A549 (cell line): ENCODE measurements around the gene GMPPB. TPM values are rescaled to one million over a fixed set of nuclear protein-coding genes. Genes with fewer than 3 reads are reported as not detected.

ENCODE experiments used
- ATAC-seq, 2 experiments: fragments of 200-7000 bp in 1 of 2; fragments of >200 bp in 1 of 2; cut with Nextera tagmentation in 1 of 2; cut with Tn5 transposase in 1 of 2; 3 replicates each; pipeline versions ENCODE4 v1.8.0 to v1.9.1; 2018 to 2020; ENCODE audit warnings: mild to moderate bottlenecking in 1 of 2, moderate library complexity in 1 of 2
- CTCF ChIA-PET: fragments of 300-600 bp; sonication (Branson Sonifier 250); formaldehyde crosslinking; extraction: SDS; loops from one replicate; lab custom pipeline; 2021; ENCODE audit warnings: antibody characterized with exemption, inconsistent platforms; lab: Yijun Ruan, JAX
- POLR2A ChIA-PET: fragments of 350-600 bp; formaldehyde crosslinking; extraction: SDS; loops from one replicate; lab custom pipeline; 2021; ENCODE audit warnings: antibody characterized with exemption, inconsistent platforms; lab: Yijun Ruan, JAX
- DNase-seq, 2 experiments: peaks; one replicate each; pipeline versions ENCODE4 v3.0.0 to v3.0.0-alpha.2; 2011 to 2016; ENCODE audit warnings: low read depth in 1 of 2, low spot score in 1 of 2
- FAIRE-seq: peaks from 2 replicates; lab custom pipeline; 2011; peaks lifted over from hg19 to GRCh38; lab: Jason Lieb, UNC
- H3K27ac ChIP-seq, 2 experiments: fragments of >200 bp; sonication (Bioruptor Twin); formaldehyde crosslinking; 3 replicates each; pipeline ENCODE4 v1.5.1; 2016 to 2017
- H3K4me1 ChIP-seq: fragments of >200 bp; sonication (Bioruptor Twin); formaldehyde crosslinking; 3 replicates; pipeline ENCODE4 v1.6.1; 2016
- H3K4me2 ChIP-seq: fragments of >200 bp; sonication (Bioruptor Twin); formaldehyde crosslinking; 3 replicates; pipeline ENCODE4 v1.6.1; 2016
- H3K4me3 ChIP-seq: fragments of >200 bp; sonication (Bioruptor Twin); formaldehyde crosslinking; 3 replicates; pipeline ENCODE4 v1.5.1; 2016
- H3K9me3 ChIP-seq: fragments of >200 bp; sonication (Bioruptor Twin); formaldehyde crosslinking; 3 replicates; pipeline ENCODE4 v1.6.1; 2016
- CHD2 ChIP-seq: fragments of 150-350 bp; IDR thresholded peaks from 2 replicates; pipeline ENCODE4 v1.6.1; 2014; ENCODE audit warnings: low read length; ENCODE audit not compliant: partially characterized antibody
- ESRRA ChIP-seq: fragments of 150-350 bp; IDR thresholded peaks from 2 replicates; pipeline ENCODE4 v1.6.1; 2014; ENCODE audit warnings: mild to moderate bottlenecking, low read length, borderline replicate concordance
- FOSB ChIP-seq: fragments of 250-450 bp; sonication (Bioruptor Pico); IDR thresholded peaks from 2 replicates; pipeline ENCODE4 v1.5.0; 2020; ENCODE audit warnings: mild to moderate bottlenecking, moderate library complexity
- FOSL2 ChIP-seq, 2 experiments: fragments of 450-650 bp in 1 of 2; fragments of >200 bp in 1 of 2; sonication (Bioruptor Twin) in 1 of 2; formaldehyde crosslinking; IDR thresholded peaks; 2 replicates each; pipeline versions ENCODE4 v1.5.0 to v1.6.1; 2016 to 2020; ENCODE audit warnings: mild to moderate bottlenecking in 1 of 2, moderate library complexity in 1 of 2
- HOXA7 ChIP-seq: fragments of 250-450 bp; sonication (Bioruptor Pico); IDR thresholded peaks from 2 replicates; pipeline ENCODE4 v1.5.0; 2020; ENCODE audit warnings: mild to moderate bottlenecking, moderate library complexity
- HOXB5 ChIP-seq: fragments of 250-450 bp; sonication (Bioruptor Pico); IDR thresholded peaks from 2 replicates; pipeline ENCODE4 v1.5.0; 2020; ENCODE audit warnings: mild to moderate bottlenecking, moderate library complexity
- MAFK ChIP-seq: fragments of 450-650 bp; IDR thresholded peaks from 2 replicates; pipeline ENCODE4 v1.6.1; 2014; ENCODE audit not compliant: partially characterized antibody
- MYC ChIP-seq: IDR thresholded peaks from 2 replicates; pipeline ENCODE4 v1.6.1; 2012; ENCODE audit warnings: mild to moderate bottlenecking, inconsistent platforms, low read length, improper control_type of control experiment, borderline replicate concordance
- POLR2A ChIP-seq: IDR thresholded peaks from 2 replicates; pipeline ENCODE4 v1.6.1; 2012; ENCODE audit warnings: mild to moderate bottlenecking, low read length
- POLR2AphosphoS2 ChIP-seq: conservative IDR thresholded peaks from 2 replicates; pipeline ENCODE4 v1.6.1; 2012; ENCODE audit warnings: low read length, improper control_type of control experiment, inconsistent platforms
- RAD21 ChIP-seq, 2 experiments: fragments of >200 bp in 1 of 2; sonication (Bioruptor Twin) in 1 of 2; formaldehyde crosslinking in 1 of 2; IDR thresholded peaks in 1 of 2; conservative IDR thresholded peaks in 1 of 2; 2 replicates in 1 of 2; 3 replicates in 1 of 2; pipeline ENCODE4 v1.6.1; 2012 to 2018; ENCODE audit warnings: inconsistent platforms in 1 of 2
- SMC3 ChIP-seq: fragments of >200 bp; sonication (Bioruptor Twin); formaldehyde crosslinking; IDR thresholded peaks from 3 replicates; pipeline ENCODE4 v1.6.1; 2018; ENCODE audit warnings: inconsistent platforms
- TP53 ChIP-seq: fragments of 250-450 bp; sonication (Bioruptor Pico); IDR thresholded peaks from 2 replicates; pipeline ENCODE4 v1.5.0; 2021; ENCODE audit warnings: mild to moderate bottlenecking, moderate library complexity
- ZNF302 ChIP-seq: fragments of 250-450 bp; sonication (Bioruptor Pico); IDR thresholded peaks from 2 replicates; pipeline ENCODE4 v1.9.0; 2021; ENCODE audit warnings: inconsistent platforms, mild to moderate bottlenecking, moderate library complexity
- ZSCAN20 ChIP-seq: fragments of 250-450 bp; sonication (Bioruptor Pico); IDR thresholded peaks from 2 replicates; pipeline ENCODE4 v1.8.0; 2022; ENCODE audit warnings: mild to moderate bottlenecking, moderate library complexity
- WGBS: methylation state at CpG from one replicate; pipeline ENCODE4 v1.1.6; 2017; ENCODE audit errors: missing lambda C conversion rate; 5-methylcytosine and 5-hydroxymethylcytosine counted together
- polyA plus RNA-seq, 4 experiments: library from polyadenylated mRNA; depleted of rRNA in 3 of 4; stranded (reverse); fragments of >200 nt; fragmentation: RNase III in 1 of 4; extraction: RNeasy Plus Mini Kit Qiagen cat#74134 plus additional on column Dnase treatment in 1 of 4; gene quantifications; 2 replicates in 3 of 4; 3 replicates in 1 of 4; pipeline ENCODE4 v1.2.3, GENCODE V29; 2011 to 2017
- TF ChIP-seq, protein P1 (sequence below): fragments of >200 bp; sonication (Bioruptor Twin); formaldehyde crosslinking; IDR thresholded peaks from 2 replicates; pipeline ENCODE4 v1.6.1; 2016
- TF ChIP-seq, protein P2 (sequence below): fragments of 250-450 bp; sonication (Bioruptor Pico); IDR thresholded peaks from 2 replicates; pipeline ENCODE4 v1.5.0; 2021; ENCODE audit warnings: mild to moderate bottlenecking, moderate library complexity, borderline replicate concordance
- TF ChIP-seq, protein P3 (sequence below): IDR thresholded peaks from 2 replicates; pipeline ENCODE4 v1.6.1; 2012
- TF ChIP-seq, protein P4 (sequence below): IDR thresholded peaks from 2 replicates; pipeline ENCODE4 v1.6.1; 2012; ENCODE audit warnings: low read depth, borderline replicate concordance
- TF ChIP-seq, protein P5 (sequence below): IDR thresholded peaks from 2 replicates; pipeline ENCODE4 v1.6.1; 2012
- TF ChIP-seq, protein P6 (sequence below): fragments of 200-600 bp; sonication (generic); IDR thresholded peaks from 2 replicates; pipeline ENCODE4 v1.6.1; 2016; ENCODE audit warnings: antibody characterized with exemption, mild to moderate bottlenecking, moderate library complexity
- TF ChIP-seq, protein P7 (sequence below): fragments of 450-650 bp; IDR thresholded peaks from 2 replicates; pipeline ENCODE4 v1.6.1; 2014; ENCODE audit warnings: antibody characterized with exemption

GMPPB gene
- polyA plus RNA-seq, 2 of the 4 experiments (the other 2 are of a cell fraction), result 12.9 to 24.1 TPM

DNA sequence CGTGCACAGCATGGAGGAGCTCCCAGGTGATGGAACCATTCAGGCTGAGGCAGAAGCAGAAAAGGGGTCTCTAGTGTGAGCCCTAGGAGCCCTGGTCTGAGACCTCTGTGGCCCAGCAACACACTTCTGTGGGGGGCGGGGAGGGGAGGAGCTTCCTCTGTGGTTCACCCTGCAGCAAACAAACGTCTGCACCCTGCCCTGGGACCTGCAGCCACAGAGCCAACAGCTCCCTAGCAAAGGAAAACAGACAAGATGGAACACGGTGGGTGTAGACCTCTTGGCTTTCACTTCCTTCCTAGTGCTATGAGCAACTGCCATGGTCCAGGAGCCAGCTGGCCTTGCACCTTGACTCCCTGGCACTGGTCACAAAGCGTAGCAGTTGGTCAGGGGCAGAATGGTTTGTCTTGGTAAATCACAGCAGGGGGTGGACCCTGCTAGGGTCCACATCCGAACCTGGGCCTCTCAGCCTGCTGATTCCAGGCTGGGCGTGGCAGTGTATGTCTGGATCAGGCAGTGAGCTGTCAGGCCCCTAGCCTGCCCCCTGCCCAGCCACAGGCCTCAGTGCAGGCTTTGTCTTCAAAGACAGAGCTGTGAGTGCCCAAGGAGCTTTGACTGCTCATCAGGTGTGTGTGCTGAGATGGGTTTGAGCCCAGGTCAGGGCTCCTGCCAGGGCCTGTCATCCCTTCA is 11.0 kb downstream of the GMPPB start:
- CTCF ChIA-PET, result interaction anchor here (0.5 to 2.5 kb wide), 6 partner anchors 9 to 127 kb away, joined by 3 to 12 read pairs (median 6); partner anchors contain the start of gene GMPPB
- WGBS, result 88% methylated on average over 4 of the region's 7 CpGs
- Histone ChIP-seq H3K27ac (no peak overlapping the region), H3K4me3 (no peak overlapping the region), H3K4me1 (no peaks in the 10 kb centered on the region), H3K4me2 (no peak overlapping the region), H3K9me3 (no peaks in the 10 kb centered on the region)
- FAIRE-seq (no peak), ATAC-seq (peak in 1 of 2 experiments; percentile 13; a peak in 1 of 6 replicates), DNase-seq (no peak)
- TF ChIP-seq, protein P1, sequence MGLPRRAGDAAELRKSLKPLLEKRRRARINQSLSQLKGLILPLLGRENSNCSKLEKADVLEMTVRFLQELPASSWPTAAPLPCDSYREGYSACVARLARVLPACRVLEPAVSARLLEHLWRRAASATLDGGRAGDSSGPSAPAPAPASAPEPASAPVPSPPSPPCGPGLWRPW, result no peak
- TF ChIP-seq, protein P2, sequence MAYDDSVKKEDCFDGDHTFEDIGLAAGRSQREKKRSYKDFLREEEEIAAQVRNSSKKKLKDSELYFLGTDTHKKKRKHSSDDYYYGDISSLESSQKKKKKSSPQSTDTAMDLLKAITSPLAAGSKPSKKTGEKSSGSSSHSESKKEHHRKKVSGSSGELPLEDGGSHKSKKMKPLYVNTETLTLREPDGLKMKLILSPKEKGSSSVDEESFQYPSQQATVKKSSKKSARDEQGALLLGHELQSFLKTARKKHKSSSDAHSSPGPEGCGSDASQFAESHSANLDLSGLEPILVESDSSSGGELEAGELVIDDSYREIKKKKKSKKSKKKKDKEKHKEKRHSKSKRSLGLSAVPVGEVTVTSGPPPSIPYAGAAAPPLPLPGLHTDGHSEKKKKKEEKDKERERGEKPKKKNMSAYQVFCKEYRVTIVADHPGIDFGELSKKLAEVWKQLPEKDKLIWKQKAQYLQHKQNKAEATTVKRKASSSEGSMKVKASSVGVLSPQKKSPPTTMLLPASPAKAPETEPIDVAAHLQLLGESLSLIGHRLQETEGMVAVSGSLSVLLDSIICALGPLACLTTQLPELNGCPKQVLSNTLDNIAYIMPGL (CRISPR knock-in tag), result no peak
- TF ChIP-seq ZSCAN20 (no peak), MYC (no peak), HOXB5 (no peak), POLR2A (no peak), ESRRA (no peak), RAD21 (conservative IDR thresholded peaks at IDR 0.05 in 1 of 2, IDR thresholded peaks at IDR 0.05 in 1 of 2) (no peak), HOXA7 (CRISPR knock-in tag) (no peak), CHD2 (no peak), SMC3 (no peak)
- TF ChIP-seq, protein P3, sequence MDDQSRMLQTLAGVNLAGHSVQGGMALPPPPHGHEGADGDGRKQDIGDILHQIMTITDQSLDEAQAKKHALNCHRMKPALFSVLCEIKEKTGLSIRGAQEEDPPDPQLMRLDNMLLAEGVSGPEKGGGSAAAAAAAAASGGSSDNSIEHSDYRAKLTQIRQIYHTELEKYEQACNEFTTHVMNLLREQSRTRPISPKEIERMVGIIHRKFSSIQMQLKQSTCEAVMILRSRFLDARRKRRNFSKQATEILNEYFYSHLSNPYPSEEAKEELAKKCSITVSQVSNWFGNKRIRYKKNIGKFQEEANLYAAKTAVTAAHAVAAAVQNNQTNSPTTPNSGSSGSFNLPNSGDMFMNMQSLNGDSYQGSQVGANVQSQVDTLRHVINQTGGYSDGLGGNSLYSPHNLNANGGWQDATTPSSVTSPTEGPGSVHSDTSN, result no peak
- POLR2A ChIA-PET, result no interaction called here

DNA sequence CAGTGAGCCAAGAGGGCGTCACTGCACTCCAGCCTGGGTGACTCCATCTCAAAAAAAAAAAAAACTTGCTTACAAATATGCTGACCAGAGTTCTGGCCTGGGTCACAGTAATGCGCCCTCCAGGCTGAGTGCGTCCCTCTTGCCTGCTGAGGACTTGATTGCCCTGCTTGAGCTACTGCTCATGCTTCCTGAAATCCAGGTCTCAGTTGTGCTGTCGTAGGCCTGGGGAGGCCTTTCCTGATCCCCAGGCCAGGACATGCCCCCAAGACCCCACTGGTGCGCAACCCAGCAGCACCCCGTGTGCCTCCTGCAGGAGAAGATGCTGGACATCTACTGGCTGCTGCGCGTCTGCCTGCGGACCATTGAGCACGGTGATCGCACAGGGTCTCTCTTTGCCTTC is 11.6 kb downstream of the GMPPB start:
- DNase-seq (no peak), ATAC-seq (no peak), FAIRE-seq (no peak)
- WGBS, result 100% methylated on average over 4 of the region's 11 CpGs
- H3K4me3 ChIP-seq, result no peak overlapping the region
- no peak overlapping the region for H3K4me2 ChIP-seq
- no peaks in the 10 kb centered on the region for H3K9me3 ChIP-seq
- no peaks in the 10 kb centered on the region for H3K4me1 ChIP-seq
- POLR2A ChIA-PET, result no interaction called here
- no peak overlapping the region for H3K27ac ChIP-seq
- TF ChIP-seq TP53 (CRISPR knock-in tag) (no peak), MAFK (no peak)
- CTCF ChIA-PET, result interaction anchor here (0.5 to 2.5 kb wide), 5 partner anchors 8 to 173 kb away, joined by 3 to 12 read pairs (median 7); partner anchors contain the start of gene GMPPB

DNA sequence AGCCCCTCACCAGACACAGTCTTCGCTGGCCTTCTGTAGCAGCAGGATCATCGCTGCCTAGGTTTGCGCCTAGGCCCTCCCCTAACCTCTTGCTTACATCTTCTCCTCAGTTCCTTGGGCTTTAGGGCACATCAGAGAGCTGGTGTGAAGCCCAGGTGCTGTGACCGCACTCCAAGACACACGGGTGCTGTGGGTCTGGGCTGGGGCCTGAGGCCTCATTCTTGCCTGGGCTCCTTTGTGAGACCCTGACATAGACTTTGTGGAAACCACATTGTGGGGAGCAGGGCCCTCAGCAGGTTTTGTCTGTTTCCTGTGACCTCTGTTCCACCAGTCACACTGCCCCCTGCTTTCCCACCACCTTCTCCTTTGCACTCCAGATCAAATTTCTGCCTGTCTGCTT is 12.3 kb downstream of the GMPPB start:
- ChIA-PET CTCF (interaction anchor here (0.8 to 2.5 kb wide), 4 partner anchors 8 to 172 kb away, joined by 3 to 12 read pairs (median 7); partner anchors contain the start of gene GMPPB), POLR2A (no interaction called here)
- ATAC-seq (no peak), DNase-seq (no peak), FAIRE-seq (no peak)
- 95% methylated on average over 5 of the region's 5 CpGs for WGBS
- H3K27ac ChIP-seq, result no peak overlapping the region
- no peaks in the 10 kb centered on the region for H3K9me3 ChIP-seq
- H3K4me1 ChIP-seq, result no peaks in the 10 kb centered on the region
- H3K4me2 ChIP-seq, result no peak overlapping the region
- H3K4me3 ChIP-seq, result no peak overlapping the region
- TF ChIP-seq, protein P4, sequence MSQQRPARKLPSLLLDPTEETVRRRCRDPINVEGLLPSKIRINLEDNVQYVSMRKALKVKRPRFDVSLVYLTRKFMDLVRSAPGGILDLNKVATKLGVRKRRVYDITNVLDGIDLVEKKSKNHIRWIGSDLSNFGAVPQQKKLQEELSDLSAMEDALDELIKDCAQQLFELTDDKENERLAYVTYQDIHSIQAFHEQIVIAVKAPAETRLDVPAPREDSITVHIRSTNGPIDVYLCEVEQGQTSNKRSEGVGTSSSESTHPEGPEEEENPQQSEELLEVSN, result no peak
- TF ChIP-seq, protein P5, sequence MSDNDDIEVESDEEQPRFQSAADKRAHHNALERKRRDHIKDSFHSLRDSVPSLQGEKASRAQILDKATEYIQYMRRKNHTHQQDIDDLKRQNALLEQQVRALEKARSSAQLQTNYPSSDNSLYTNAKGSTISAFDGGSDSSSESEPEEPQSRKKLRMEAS, result no peak
- TF ChIP-seq, protein P2 (CRISPR knock-in tag), result no peak
- TF ChIP-seq POLR2AphosphoS2, result no peak
- TF ChIP-seq, protein P6, sequence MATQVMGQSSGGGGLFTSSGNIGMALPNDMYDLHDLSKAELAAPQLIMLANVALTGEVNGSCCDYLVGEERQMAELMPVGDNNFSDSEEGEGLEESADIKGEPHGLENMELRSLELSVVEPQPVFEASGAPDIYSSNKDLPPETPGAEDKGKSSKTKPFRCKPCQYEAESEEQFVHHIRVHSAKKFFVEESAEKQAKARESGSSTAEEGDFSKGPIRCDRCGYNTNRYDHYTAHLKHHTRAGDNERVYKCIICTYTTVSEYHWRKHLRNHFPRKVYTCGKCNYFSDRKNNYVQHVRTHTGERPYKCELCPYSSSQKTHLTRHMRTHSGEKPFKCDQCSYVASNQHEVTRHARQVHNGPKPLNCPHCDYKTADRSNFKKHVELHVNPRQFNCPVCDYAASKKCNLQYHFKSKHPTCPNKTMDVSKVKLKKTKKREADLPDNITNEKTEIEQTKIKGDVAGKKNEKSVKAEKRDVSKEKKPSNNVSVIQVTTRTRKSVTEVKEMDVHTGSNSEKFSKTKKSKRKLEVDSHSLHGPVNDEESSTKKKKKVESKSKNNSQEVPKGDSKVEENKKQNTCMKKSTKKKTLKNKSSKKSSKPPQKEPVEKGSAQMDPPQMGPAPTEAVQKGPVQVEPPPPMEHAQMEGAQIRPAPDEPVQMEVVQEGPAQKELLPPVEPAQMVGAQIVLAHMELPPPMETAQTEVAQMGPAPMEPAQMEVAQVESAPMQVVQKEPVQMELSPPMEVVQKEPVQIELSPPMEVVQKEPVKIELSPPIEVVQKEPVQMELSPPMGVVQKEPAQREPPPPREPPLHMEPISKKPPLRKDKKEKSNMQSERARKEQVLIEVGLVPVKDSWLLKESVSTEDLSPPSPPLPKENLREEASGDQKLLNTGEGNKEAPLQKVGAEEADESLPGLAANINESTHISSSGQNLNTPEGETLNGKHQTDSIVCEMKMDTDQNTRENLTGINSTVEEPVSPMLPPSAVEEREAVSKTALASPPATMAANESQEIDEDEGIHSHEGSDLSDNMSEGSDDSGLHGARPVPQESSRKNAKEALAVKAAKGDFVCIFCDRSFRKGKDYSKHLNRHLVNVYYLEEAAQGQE, result no peak
- no peak for TF ChIP-seq FOSL2 (IDR thresholded peaks at IDR 0.05)
- no peak for TF ChIP-seq FOSL2 (CRISPR knock-in tag; IDR thresholded peaks at IDR 0.05)
- TF ChIP-seq, protein P7, sequence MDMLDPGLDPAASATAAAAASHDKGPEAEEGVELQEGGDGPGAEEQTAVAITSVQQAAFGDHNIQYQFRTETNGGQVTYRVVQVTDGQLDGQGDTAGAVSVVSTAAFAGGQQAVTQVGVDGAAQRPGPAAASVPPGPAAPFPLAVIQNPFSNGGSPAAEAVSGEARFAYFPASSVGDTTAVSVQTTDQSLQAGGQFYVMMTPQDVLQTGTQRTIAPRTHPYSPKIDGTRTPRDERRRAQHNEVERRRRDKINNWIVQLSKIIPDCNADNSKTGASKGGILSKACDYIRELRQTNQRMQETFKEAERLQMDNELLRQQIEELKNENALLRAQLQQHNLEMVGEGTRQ, result no peak
- no peak for TF ChIP-seq FOSB (CRISPR knock-in tag)
- TF ChIP-seq ZNF302, result no peak
